ENCODE measurements around the gene TMA7B.

TMA7B gene

GRCh38 chr22:39955675-39956074 lies 4.5 kb upstream of the TMA7B start:
- DNase-seq: no peak

DNA sequence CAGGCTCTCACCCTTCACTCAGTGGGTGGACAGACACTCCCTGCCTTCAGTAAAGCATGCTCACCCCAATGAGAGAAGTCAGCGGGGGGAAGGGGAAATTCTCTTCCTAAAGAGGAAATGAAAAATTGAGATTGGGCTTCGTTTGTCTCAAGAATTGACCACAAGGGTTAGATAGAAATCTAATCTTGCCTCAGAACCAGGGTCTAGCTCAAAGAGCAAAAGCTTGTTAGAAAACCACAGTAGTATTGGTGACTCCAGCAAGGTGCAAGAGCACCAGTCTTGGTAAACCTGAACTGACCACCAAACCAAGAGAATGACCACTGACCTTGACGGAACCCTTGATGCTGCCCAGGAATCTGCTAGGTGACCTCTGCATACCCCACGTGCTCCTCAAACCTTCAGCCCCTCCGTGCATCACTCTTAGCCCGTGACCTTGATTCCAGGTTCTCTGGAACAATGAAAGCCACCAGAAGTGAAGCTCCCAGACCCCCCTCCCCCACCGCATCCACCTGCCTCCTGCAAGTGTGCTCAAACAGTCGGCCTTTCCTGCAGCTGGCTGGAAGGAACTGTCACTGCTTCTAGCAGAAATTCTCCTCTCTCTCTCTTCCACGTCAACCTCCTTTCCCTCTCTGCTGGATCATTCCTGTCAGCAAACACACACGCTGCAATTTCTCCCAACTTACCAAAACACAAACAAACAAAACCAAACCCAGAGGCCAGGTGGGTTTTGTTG lies 3.1 kb upstream of the TMA7B start:
- DNase-seq: peak in 1 of 2 donors; percentile 16

DNA sequence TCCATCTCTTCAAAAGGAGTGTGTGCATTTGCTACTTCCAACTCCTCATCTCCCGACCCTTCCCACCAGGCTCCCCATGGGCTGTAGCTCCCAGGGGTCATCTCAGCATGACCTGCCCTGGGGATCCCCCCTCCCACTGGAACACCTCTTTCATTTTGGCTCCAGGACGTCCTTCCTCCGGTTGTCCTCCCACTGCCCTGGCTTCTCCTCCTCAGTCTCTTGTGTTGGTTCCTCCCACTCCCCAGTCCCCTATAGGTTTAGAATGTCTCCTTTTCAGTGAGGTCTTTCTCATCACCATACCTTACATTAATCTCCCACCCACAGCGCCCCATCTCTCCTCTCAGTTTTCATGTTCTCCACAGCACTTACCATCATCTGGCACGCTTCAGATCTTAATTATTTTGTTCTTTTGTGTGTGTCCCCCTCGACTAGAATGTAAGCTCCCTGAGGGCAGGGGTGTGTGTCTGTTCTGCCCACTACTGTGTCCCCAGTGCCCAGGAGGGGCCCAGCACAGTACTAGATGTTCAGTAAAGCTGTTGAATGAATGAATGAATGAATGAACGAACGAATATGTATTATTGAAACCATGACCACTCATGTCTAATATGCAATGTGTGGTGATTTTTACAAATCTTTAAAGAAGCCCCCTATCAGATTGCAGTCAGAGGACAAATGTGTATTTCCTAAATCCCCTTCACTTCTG lies 2.0 kb upstream of the TMA7B start:
- no peak for DNase-seq

DNA sequence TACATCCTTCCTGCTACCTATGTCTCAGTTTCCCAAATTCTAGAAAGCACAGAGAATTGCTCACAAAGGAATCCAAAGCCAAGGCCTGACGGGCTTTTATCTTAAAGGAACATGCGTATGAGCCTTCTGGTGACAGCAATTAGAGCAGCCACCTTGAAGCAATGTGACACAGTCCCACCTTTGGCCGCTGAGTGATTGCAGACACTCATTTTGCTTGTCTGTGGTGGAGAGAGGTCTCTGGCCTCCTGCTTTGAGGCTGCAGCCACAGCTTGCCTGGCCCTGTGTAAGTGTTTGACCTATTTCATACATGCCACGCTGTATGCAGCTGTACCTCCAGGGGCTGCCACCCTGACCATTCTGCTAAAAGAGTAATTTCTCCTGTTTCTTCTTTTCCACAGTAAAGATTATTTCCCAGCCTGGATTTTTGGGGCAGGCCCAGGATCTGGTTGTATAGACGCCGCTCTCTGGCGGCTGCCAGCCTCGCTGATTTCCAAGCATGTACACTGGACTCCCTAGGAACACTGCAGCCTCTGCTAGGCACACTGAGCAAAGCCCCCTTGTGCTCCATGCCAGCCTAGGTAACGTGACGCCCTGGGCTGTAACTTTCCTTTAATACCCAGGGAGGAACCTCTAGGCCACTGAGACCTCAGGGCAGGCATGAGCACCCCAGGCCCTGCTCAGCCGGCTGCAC lies 1.1 kb upstream of the TMA7B start:
- no peak for DNase-seq

DNA sequence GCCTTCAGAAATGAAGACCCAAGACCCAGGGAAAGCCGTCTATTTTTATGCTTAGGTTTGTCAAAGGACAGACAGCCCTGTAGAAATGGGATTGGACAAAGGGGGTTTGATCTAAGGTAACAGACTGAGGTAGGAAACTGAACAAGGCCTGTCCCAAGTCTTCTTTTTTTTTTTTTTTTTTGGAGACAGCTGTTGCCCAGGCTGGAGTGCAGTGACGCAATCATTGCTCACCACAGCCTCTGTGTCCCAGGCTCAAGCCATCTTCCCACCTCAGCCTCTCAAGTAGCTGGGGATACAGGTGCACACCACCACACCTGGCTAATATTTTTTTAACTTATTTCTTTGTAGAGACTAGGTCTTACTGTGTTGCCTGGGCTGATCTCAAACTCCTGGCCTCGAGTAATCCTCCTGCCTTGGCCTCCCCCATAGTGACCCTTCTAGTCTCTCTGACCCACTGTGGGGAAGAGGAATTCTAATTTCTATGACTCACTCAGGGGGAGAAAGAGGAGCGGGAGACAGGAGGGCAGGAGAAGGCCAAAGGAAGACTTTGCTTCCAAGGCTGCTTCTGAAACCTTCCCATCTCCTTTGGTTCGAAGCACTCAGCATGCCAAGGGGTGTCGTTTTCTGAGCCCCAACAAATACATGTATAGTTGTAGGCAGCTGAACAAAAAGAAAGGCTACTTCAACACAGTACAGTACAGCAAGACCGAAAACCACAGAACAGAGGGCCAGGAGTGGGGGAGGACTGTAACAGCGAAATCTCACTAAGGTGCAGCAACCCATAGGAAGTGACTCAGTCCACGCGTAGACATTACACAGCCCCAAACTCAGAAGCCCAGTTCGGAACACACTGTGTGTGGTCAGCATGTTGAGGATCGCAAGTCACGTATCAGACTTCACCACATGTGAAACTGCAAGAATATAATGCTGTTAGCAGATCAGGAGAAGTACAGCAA lies 872 bp downstream of the TMA7B start:
- peak; percentile 17 to 98 for DNase-seq

DNA sequence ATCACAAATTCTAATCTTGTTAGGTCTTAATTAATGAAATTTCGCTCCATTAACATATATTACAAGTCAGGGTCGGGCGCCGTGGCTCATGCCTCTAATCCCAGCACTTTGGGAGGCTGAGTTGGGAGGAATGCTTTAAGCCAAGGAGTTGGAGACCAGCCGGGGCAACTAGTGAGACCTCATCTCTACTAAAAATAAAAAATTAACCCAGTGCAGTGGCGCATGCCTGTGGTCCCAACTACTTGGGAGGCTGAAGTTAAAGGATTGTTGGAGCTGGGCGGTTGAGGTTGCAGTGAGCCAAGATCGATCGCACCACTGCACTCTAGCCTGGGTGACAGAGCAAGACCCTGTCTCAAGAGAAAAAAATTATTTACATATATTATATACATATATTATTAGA lies 1.9 kb downstream of the TMA7B start:
- DNase-seq: no peak

DNA sequence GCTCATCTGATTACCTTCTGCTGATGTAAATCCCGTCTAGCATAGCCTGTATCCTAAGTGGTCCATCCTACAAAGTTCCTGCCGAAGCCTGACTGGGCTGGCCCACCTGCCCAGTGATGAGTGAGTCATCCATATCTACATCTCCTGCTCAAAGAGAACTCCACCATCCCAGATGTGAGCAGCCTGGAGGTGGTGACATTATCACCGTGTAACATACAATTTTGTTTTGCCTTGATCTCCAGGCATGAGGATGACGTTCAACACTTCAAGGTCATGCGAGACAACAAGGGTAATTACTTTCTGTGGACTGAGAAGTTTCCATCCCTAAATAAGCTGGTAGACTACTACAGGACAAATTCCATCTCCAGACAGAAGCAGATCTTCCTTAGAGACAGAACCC lies 5.6 kb downstream of the TMA7B start:
- no peak for DNase-seq

DNA sequence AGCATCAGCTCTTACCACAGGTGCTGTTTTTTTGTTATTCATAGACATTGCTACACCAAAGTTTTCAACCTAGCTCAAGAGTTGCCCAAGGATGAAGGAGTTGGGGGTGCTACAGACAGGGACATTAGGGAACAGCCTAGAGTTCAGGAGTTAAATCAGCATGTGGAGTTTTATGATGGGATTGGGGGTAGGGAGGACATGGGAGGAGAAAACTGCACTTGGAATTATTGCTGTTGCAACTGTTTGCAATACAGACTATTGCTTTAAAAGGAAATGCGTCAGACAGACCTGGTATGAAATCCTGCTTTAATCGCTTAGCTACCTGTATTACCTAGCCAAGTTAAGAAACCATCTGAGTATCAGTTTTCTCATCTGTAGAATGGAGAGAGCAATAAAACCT lies 6.3 kb downstream of the TMA7B start:
- no peak for DNase-seq

GRCh38 chr22:39967103-39967829 lies 7.1 kb downstream of the TMA7B start:
- DNase-seq: no peak

GRCh38 chr22:39967996-39968972 lies 8.1 kb downstream of the TMA7B start:
- DNase-seq: no peak

GRCh38 chr22:39970742-39971141 lies 10.5 kb downstream of the TMA7B start:
- no peak for DNase-seq

DNA sequence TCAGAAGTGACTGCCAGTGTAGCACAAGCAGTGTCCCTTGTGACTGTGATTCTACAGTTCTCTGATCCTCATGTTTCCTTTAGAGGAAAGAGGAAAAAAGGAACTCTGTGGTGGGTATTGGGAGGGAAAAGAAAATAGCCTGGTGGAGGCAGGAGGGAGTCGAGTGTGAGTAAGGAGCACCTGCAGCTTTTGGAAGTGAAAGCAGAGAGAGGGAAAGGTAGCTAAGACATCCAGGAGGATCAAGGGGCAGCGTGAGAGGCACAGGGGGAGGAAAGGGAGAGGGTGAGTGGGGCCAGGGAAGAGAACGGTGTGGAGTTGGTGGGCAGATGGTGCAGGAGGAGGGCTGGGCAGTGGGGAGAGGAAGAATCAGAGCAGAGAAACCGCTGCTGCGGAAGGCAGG lies 12.4 kb downstream of the TMA7B start:
- DNase-seq: no peak

DNA sequence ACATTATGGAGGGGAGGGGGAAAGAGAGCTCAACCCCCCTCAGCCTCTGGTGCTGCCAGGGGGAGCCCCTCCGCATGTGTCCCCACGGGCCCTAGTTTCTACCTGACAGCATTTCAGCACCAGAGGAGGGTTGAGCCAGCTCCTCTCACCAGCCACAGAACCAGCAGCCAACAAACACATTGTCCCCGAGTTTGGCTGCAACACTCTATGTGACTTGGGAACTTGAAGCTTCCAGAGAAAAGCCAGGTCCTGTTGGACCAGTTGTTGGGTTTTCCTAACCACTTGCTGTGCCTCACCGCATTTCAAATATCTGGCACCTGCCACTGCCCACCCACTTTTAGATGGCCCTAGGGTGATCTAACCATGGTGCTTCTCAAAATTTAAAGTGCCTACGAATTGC lies 13.5 kb downstream of the TMA7B start:
- no peak for DNase-seq

DNA sequence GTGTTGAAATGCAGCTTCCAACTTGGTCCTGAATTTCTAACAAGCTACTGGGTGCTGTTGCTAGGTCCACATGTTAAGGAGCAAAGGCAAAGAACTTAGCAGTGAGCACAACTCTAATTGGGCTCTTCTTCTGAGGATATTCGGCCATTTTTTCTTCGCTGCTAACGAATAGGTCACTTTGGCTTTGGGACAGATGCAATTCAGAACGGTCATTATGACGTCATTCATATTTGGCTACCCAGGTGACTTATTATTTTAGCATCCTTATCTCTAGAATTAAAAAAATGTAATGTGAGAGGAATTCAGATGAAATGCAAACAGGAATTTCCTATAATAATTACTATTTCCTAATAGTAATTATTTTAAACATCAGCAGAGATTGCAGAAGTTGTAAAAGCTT lies 13.9 kb downstream of the TMA7B start:
- no peak for DNase-seq

- no peak for DNase-seq
Observed at GRCh38 chr22:39979048-39979447, 18.9 kb downstream of the TMA7B start.

DNA sequence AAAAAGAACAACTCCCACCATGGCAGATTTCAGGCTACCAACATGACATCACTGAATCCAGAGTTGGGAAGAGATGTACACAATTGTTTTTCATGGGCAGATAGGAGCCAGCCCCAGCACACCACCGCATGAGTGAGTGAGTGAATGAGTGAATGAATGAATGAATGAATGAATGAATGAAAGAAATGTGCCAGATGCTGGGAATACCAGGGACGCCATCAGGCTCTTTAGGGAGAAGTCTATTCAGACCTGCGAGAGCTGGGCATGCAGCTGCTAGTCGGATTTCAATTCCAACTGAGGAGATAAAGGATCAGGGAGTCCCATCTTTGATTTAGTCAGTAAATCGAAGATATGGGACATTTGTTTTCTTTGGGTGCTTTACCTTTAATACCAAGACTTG lies 19.3 kb downstream of the TMA7B start:
- DNase-seq: no peak

DNA sequence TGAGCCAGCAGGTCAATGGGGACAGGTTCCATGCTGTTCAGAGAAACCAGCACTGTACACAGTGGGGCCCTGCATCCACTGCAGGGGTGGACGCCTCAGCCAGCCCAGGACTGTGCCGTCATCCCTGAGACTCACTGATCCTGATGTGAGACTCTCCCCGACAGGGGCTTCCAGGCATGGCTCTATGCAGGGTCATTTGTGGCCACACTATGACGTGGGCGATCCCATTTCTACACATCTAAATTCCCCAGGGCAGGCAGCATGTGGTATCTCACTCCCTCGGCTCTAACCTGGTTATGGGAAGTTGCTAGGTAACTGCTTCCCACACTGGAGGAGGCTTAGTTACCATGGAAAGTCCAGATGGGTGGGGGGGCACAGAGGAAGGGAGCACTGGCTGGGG lies 20.4 kb downstream of the TMA7B start:
- no peak for DNase-seq

GRCh38 chr22:39983346-39983745 lies 23.1 kb downstream of the TMA7B start:
- DNase-seq: no peak

DNA sequence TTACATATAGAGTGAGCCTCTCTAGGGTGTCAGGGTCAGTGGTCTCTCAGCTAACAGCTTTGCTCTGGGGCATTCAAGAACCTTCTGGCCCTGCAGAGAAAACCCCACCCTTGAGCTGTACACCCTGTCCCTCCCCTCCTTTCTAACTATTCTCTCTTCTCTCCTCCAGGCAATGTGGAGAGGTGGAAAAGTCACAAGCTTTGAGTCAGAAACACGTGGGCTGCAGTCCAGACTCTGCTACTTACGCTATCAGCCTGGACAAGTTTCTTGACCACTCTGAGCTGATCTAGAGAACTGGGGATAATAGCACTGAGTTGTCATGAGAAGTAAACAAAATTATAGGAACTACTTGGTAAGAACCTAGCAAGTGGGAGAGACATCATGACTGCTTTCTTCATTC lies 23.8 kb downstream of the TMA7B start:
- no peak for DNase-seq

DNA sequence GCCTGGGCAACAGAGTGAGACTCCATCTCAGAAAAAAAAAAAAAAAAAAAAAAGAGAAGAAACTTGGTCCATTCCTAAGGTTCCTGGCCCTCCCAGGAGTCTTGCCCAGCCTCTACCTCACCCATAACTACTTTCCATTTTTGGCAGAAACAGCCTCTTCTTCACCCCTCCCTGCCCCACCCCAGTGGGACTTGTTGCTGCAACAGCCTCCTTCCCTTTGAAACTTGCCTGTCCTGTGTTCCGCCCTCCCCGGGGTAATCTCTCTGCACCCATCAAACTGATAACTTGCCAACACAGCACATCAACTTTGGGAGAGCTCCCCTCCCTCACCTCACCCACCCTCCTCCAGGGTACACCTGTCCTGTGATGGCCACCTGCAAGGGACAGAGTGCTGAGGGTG lies 24.5 kb downstream of the TMA7B start:
- DNase-seq: no peak
